AG04450 (cell line): ENCODE measurements around the gene GALM. TPM values are rescaled to one million over a fixed set of nuclear protein-coding genes. Genes with fewer than 3 reads are reported as not detected.

Experiments used
- CTCF ChIA-PET: fragments of 300-600, 350-600 bp; formaldehyde crosslinking; extraction: SDS; loops from one replicate; lab custom pipeline; 2022; ENCODE audit warnings: antibody characterized with exemption, inconsistent platforms; lab: Charles Lee
- POLR2A ChIA-PET: fragments of 350-600 bp; formaldehyde crosslinking; extraction: SDS; loops from one replicate; lab custom pipeline; 2021; ENCODE audit warnings: antibody characterized with exemption, inconsistent platforms; lab: Yijun Ruan, JAX
- DNase-seq: peaks from one replicate; pipeline ENCODE4 v3.0.0-alpha.2; 2011; ENCODE audit warnings: low read depth, low spot score
- H3K27ac ChIP-seq: one replicate; pipeline ENCODE4 v1.5.1; 2012; ENCODE audit warnings: low read depth, low read length, control low read depth
- H3K27me3 ChIP-seq: one replicate; pipeline ENCODE4 v1.6.0; 2012; ENCODE audit warnings: low read length; ENCODE audit not compliant: control insufficient read depth, insufficient read depth
- H3K4me3 ChIP-seq: 2 replicates; pipeline ENCODE4 v1.5.1; 2011; ENCODE audit warnings: mild to moderate bottlenecking, low read depth, low read length, control low read depth
- H3K9me3 ChIP-seq: 2 replicates; pipeline ENCODE4 v1.5.1; 2012; ENCODE audit warnings: low read length; ENCODE audit not compliant: control insufficient read depth, insufficient read depth
- CTCF ChIP-seq: IDR thresholded peaks from 2 replicates; pipeline ENCODE4 v1.5.1; 2011; ENCODE audit warnings: low read depth, low read length, control low read depth, inconsistent platforms
- polyA plus RNA-seq: library from polyadenylated mRNA; depleted of rRNA; stranded (reverse); fragments of >200 nt; gene quantifications from 2 replicates; pipeline ENCODE4 v1.2.3, GENCODE V29; 2011

The GALM gene
- polyA plus RNA-seq, 1 experiment: 19.0 TPM

- ChIA-PET CTCF (no interaction called here), POLR2A (interaction anchor here (2.4 to 2.8 kb wide), 2 partner anchors 10 to 91 kb away, joined by 12 to 13 read pairs; partner anchors contain the start of gene HNRNPLL)
Observed at GRCh38 chr2:38692636-38693318, 26.9 kb downstream of the GALM start.

GRCh38 chr2:38697116-38697840 lies 31.4 kb downstream of the GALM start:
- ChIA-PET POLR2A (no interaction called here), CTCF (no interaction called here)
- no peaks in the 10 kb centered on the region for H3K27me3 ChIP-seq
- no peak for TF ChIP-seq CTCF
- H3K27ac ChIP-seq: no peak overlapping the region
- no peak overlapping the region for H3K4me3 ChIP-seq
- no peak for DNase-seq
- H3K9me3 ChIP-seq: no peaks in the 10 kb centered on the region

More at GRCh38 chr2:38692636-38693318, 26.9 kb downstream of the GALM start:
- DNase-seq: no peak
- H3K27ac ChIP-seq: no peak overlapping the region
- no peaks in the 10 kb centered on the region for H3K9me3 ChIP-seq
- H3K27me3 ChIP-seq: no peaks in the 10 kb centered on the region
- TF ChIP-seq CTCF: no peak
- H3K4me3 ChIP-seq: no peak overlapping the region

GRCh38 chr2:38698467-38699003 lies 32.6 kb downstream of the GALM start:
- DNase-seq: no peak
- CTCF ChIA-PET: interaction anchor here (0.9 kb wide), 1 partner anchor 115 kb away, joined by 3 read pairs; no protein-coding TSS in a partner anchor
- POLR2A ChIA-PET: interaction anchor here (1.0 kb wide), 1 partner anchor 53 kb away, joined by 3 read pairs; the partner anchor contains the start of gene SRSF7

GRCh38 chr2:38700113-38700785 lies 34.3 kb downstream of the GALM start:
- ChIA-PET POLR2A (no interaction called here), CTCF (interaction anchor here (0.9 kb wide), 1 partner anchor 118 kb away, joined by 3 read pairs; no protein-coding TSS in a partner anchor)
- TF ChIP-seq CTCF: no peak
- H3K9me3 ChIP-seq: no peaks in the 10 kb centered on the region
- H3K27me3 ChIP-seq: no peaks in the 10 kb centered on the region
- no peak overlapping the region for H3K27ac ChIP-seq
- no peak overlapping the region for H3K4me3 ChIP-seq
- DNase-seq: no peak

More at GRCh38 chr2:38698467-38699003, 32.6 kb downstream of the GALM start:
- Histone ChIP-seq H3K27ac (no peak overlapping the region), H3K4me3 (no peak overlapping the region), H3K27me3 (no peaks in the 10 kb centered on the region), H3K9me3 (no peaks in the 10 kb centered on the region)
- TF ChIP-seq CTCF: no peak
